Putamen (tissue), 1 donor: ENCODE data around the gene MS4A4A.

ENCODE experiments used
- DNase-seq: peaks from one replicate; pipeline ENCODE4 v3.0.0-alpha.2; 2016; ENCODE audit warnings: low spot score

MS4A4A gene

DNA sequence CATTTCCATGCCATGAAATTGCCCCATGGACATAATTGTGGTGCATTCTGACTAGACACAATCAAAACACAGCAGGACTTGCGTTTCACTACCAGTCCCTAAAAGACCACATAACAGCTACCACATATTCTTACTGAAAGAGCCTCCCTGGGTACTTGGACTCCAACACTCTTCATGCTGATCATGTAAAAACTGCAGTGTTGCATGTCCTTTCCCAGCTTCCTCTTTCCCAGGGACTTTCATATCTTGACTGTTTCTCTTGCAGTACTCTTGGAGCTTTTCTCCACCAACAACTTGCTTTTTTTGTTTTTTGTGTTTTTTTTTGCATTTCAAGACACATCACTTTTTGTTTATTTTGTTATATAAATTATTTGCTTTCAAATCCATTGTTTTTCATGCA is 69.5 kb downstream of the MS4A4A start:
- DNase-seq: no peak

DNA sequence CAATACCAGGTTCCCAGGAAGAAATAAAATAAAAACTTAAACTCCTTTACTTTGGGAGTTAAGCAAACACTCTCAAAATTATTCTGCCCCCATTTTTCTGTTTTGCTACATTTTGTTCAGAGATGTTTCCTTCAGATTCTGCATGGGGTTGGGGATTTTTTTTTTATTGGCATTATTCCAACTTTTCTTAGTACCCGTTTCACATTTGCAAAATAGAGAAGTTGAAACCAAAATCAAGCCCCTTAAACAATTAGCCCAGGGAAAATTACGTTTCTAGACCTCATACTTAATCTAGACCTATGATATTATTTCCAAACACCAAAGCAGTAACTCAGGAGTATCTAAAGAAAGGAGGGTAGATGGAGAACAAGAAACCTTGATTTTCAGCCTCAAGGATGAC is 77.3 kb downstream of the MS4A4A start:
- no peak for DNase-seq
